Measurements from ENCODE around the gene ZNF280B. TPM values are rescaled to one million over a fixed set of nuclear protein-coding genes. Genes with fewer than 3 reads are reported as not detected.

The ZNF280B gene
- total RNA-seq, 6 experiments from 2014 or later = 0.06 to 0.31 (median 0.10) TPM; not detected in 2

- H3K4me3 ChIP-seq = no peak overlapping the region
- DNase-seq (no peak), ATAC-seq (no peak)
- no peaks in the 10 kb centered on the region for H3K4me1 ChIP-seq
- H3K9me3 ChIP-seq = no peaks in the 10 kb centered on the region
- TF ChIP-seq POLR2A (IDR thresholded peaks at IDR 0.05) (no peak), CTCF (IDR thresholded peaks at IDR 0.05) (no peak)
- WGBS (ENCODE audit: insufficient coverage, low coverage, low lambda C conversion rate, missing lambda C conversion rate) = 75% methylated on average over 3 of the region's 3 CpGs
- no peaks in the 10 kb centered on the region for H3K27me3 ChIP-seq
- H3K27ac ChIP-seq = no peak overlapping the region
- intact Hi-C loops (cut with DNase I) = no loop called here
- no peaks in the 10 kb centered on the region for H3K36me3 ChIP-seq
Observed at GRCh38 chr22:22547226-22547625, 38.7 kb upstream of the ZNF280B start.

DNA sequence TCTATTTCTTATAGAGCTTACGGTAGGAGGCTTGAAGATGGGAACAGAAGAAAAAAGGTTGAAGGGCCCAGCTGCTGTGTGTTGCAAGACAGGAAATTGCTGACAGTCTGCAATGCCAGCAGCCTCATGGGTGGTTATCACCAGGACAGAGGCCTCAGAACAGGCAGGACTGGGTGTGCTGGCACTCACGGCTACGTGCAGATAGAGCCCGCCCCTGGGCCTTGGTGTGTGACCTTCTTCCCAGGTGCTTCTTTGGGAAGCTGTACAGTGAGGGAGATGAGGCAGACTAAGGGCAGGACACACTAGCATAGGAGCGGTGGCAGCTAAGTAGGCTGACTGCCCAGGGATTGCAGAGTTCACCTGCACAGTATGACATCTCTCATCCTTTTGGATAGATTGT is 37.9 kb upstream of the ZNF280B start:
- no peaks in the 10 kb centered on the region for H3K36me3 ChIP-seq
- no peaks in the 10 kb centered on the region for H3K27me3 ChIP-seq
- H3K4me3 ChIP-seq = no peak overlapping the region
- no peaks in the 10 kb centered on the region for H3K4me1 ChIP-seq
- DNase-seq = no peak
- no peaks in the 10 kb centered on the region for H3K9me3 ChIP-seq
- H3K27ac ChIP-seq = no peak overlapping the region
- intact Hi-C loops (cut with DNase I) = no loop called here
- TF ChIP-seq POLR2A (IDR thresholded peaks at IDR 0.05) = no peak
- TF ChIP-seq CTCF (IDR thresholded peaks at IDR 0.05) = no peak
- no peak for ATAC-seq
- WGBS (ENCODE audit: insufficient coverage, low coverage, low lambda C conversion rate, missing lambda C conversion rate) = 50% methylated on average over 2 of the region's 5 CpGs

DNA sequence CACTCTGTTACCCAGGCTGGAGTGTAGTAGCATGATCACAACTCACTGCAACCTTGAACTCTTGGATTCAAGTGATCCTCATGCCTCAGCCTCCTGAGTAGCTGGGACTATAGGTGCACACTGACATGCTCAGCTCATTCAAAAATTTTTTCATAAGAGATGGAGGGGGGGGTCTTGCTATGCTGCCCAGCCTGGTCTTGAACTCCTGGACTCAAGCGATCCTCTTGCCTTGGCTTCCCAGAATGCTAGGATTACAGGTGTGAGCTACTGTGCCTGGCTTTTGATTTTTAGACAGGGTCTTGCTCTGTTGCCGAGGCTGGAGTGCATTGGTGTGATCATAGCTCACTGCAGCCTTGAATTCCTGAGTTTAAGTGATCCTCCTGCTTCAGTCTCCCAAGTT is 36.5 kb upstream of the ZNF280B start:
- 80% methylated on average over 1 of the region's 2 CpGs for WGBS (ENCODE audit: insufficient coverage, low coverage, low lambda C conversion rate, missing lambda C conversion rate)
- Histone ChIP-seq H3K27ac (no peak overlapping the region), H3K4me1 (no peaks in the 10 kb centered on the region), H3K9me3 (no peaks in the 10 kb centered on the region), H3K4me3 (no peak overlapping the region), H3K27me3 (no peaks in the 10 kb centered on the region), H3K36me3 (no peaks in the 10 kb centered on the region)
- TF ChIP-seq POLR2A (IDR thresholded peaks at IDR 0.05) (no peak), CTCF (IDR thresholded peaks at IDR 0.05) (no peak)
- intact Hi-C loops (cut with DNase I) = no loop called here
- ATAC-seq = no peak
- no peak for DNase-seq

- Histone ChIP-seq H3K4me3 (no peak overlapping the region), H3K4me1 (no peaks in the 10 kb centered on the region), H3K27ac (no peak overlapping the region), H3K27me3 (no peaks in the 10 kb centered on the region), H3K36me3 (no peaks in the 10 kb centered on the region), H3K9me3 (no peaks in the 10 kb centered on the region)
- no peak for DNase-seq
- intact Hi-C loops (cut with DNase I) = no loop called here
- TF ChIP-seq CTCF (IDR thresholded peaks at IDR 0.05) = no peak
- no peak for TF ChIP-seq POLR2A (IDR thresholded peaks at IDR 0.05)
- 44% methylated on average over 6 of the region's 7 CpGs for WGBS (ENCODE audit: insufficient coverage, low coverage, low lambda C conversion rate, missing lambda C conversion rate)
- no peak for ATAC-seq
Observed at GRCh38 chr22:22538226-22538989, 29.9 kb upstream of the ZNF280B start.
